BE2C (cell line): ENCODE measurements around the gene KATNBL1.

Experiments
- DNase-seq: peaks from one replicate; pipeline ENCODE4 v3.0.0-alpha.2; 2020
- H3K27me3 ChIP-seq: fragments of 250-450 bp; sonication (Bioruptor Pico); 2 replicates; pipeline ENCODE4 v1.5.1; 2020; ENCODE audit warnings: mild to moderate bottlenecking
- H3K36me3 ChIP-seq: fragments of 250-450 bp; sonication (Bioruptor Pico); 2 replicates; pipeline ENCODE4 v1.5.1; 2020; ENCODE audit warnings: mild to moderate bottlenecking
- H3K4me1 ChIP-seq: fragments of 250-450 bp; sonication (Bioruptor Pico); 2 replicates; pipeline ENCODE4 v1.5.1; 2020
- H3K4me3 ChIP-seq: 2 replicates; pipeline ENCODE4 v1.5.1; 2011; ENCODE audit warnings: low read depth, low read length
- H3K9me3 ChIP-seq: fragments of 250-450 bp; sonication (Bioruptor Pico); 2 replicates; pipeline ENCODE4 v1.5.1; 2020
- CTCF ChIP-seq: IDR thresholded peaks from 2 replicates; pipeline ENCODE4 v1.5.1; 2012; ENCODE audit warnings: mild to moderate bottlenecking, low read depth, low read length

KATNBL1 gene

GRCh38 chr15:34106423-34106822, 103.5 kb downstream of the KATNBL1 start:
- no peaks in the 10 kb centered on the region for H3K36me3 ChIP-seq
- no peaks in the 10 kb centered on the region for H3K4me1 ChIP-seq
- no peak for DNase-seq
- no peak for TF ChIP-seq CTCF
- H3K9me3 ChIP-seq, result no peaks in the 10 kb centered on the region
- no peak overlapping the region for H3K4me3 ChIP-seq
- H3K27me3 ChIP-seq, result no peaks in the 10 kb centered on the region

GRCh38 chr15:34102175-34102925, 107.5 kb downstream of the KATNBL1 start:
- H3K4me3 ChIP-seq, result peak overlapping the region; percentile 98
- no peak for DNase-seq
- H3K4me1 ChIP-seq, result no peaks in the 10 kb centered on the region
- TF ChIP-seq CTCF, result no peak
- H3K9me3 ChIP-seq, result no peaks in the 10 kb centered on the region
- H3K27me3 ChIP-seq, result no peaks in the 10 kb centered on the region
- no peaks in the 10 kb centered on the region for H3K36me3 ChIP-seq

- Histone ChIP-seq H3K4me3 (peak within 1 kb of the TSS; percentile 98), H3K36me3 (no peaks in the 10 kb centered on the region), H3K27me3 (no peaks in the 10 kb centered on the region), H3K9me3 (no peaks in the 10 kb centered on the region), H3K4me1 (no peaks in the 10 kb centered on the region)
- DNase-seq, result peak; percentile 98
- no peak for TF ChIP-seq CTCF
Observed at GRCh38 chr15:34101366-34102174, 108.3 kb downstream of the KATNBL1 start, which contains the start of the genes EMC7 and PGBD4. EMC7 (minus strand) TSS chr15:34101862; CDS start chr15:34101839, 23 bp downstream. PGBD4 (plus strand) TSS chr15:34102083; CDS start chr15:34102532, 449 bp downstream.

- Histone ChIP-seq H3K36me3 (peaks cover 8% of the 10 kb centered on the region), H3K4me3 (no peak overlapping the region)
Observed at GRCh38 chr15:34099914-34100313, 110.0 kb downstream of the KATNBL1 start.

More at GRCh38 chr15:34099914-34100313, 110.0 kb downstream of the KATNBL1 start:
- no peaks in the 10 kb centered on the region for H3K9me3 ChIP-seq
- no peaks in the 10 kb centered on the region for H3K27me3 ChIP-seq
- TF ChIP-seq CTCF, result no peak
- no peak for DNase-seq
- no peaks in the 10 kb centered on the region for H3K4me1 ChIP-seq
